DND-41 (cell line): ENCODE measurements around the gene NMUR1.

Experiments used
- EZH2 ChIP-seq: IDR thresholded peaks from 3 replicates; pipeline ENCODE4 v1.6.1; 2012; ENCODE audit warnings: borderline replicate concordance, low read depth, mild to moderate bottlenecking, moderate library complexity, low read length, inconsistent platforms; ENCODE audit not compliant: severe bottlenecking
- TF ChIP-seq, protein P1 (sequence below): IDR thresholded peaks from 2 replicates; pipeline ENCODE4 v1.5.1; 2012; ENCODE audit warnings: borderline replicate concordance, low read length, moderate library complexity, mild to moderate bottlenecking; ENCODE audit not compliant: poor library complexity, severe bottlenecking; ENCODE audit errors: extremely low read depth

DNA sequence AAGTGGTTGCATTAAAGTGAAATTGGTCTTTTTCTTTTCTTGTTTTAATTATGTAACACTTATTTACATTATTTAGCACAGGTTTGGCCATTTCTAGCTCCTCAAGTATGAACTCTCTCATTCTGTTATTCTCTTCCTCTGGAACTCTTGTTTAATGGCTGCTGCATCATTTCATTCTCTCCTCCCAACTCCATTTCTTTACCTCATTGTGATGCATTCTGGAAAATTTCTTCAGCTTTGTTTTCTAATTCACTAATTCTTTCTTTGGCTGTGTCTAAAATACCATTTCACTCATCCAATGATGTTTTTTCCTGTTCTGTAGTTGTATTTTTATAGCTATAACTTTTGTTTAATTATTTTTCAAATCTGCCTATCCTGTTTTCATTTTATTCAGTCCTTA is 22.5 kb upstream of the NMUR1 start:
- no peak for TF ChIP-seq EZH2
- TF ChIP-seq, protein P1, sequence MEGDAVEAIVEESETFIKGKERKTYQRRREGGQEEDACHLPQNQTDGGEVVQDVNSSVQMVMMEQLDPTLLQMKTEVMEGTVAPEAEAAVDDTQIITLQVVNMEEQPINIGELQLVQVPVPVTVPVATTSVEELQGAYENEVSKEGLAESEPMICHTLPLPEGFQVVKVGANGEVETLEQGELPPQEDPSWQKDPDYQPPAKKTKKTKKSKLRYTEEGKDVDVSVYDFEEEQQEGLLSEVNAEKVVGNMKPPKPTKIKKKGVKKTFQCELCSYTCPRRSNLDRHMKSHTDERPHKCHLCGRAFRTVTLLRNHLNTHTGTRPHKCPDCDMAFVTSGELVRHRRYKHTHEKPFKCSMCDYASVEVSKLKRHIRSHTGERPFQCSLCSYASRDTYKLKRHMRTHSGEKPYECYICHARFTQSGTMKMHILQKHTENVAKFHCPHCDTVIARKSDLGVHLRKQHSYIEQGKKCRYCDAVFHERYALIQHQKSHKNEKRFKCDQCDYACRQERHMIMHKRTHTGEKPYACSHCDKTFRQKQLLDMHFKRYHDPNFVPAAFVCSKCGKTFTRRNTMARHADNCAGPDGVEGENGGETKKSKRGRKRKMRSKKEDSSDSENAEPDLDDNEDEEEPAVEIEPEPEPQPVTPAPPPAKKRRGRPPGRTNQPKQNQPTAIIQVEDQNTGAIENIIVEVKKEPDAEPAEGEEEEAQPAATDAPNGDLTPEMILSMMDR = no peak
